Body of pancreas (tissue), 4 donors: ENCODE measurements around the gene HECW1. TPM values are rescaled to one million over a fixed set of nuclear protein-coding genes. Genes with fewer than 3 reads are reported as not detected.
"Not testable (repeated sequence)": the region's sequence is repeated elsewhere in the genome, so short reads cannot be mapped to it uniquely, and the experiment has no call there.

Experiments used
- ATAC-seq: fragments of 150-250 bp; one replicate; pipeline ENCODE4 v1.9.1; 2016
- DNase-seq, 4 donors: peaks; one replicate each; pipeline ENCODE4 v3.0.0-alpha.2; 2019
- H3K27ac ChIP-seq, 4 donors: fragments of 200-600 bp; sonication (generic); 1 replicate in 3 of 4; 2 replicates in 1 of 4; pipeline versions ENCODE4 v1.5.1 to v1.6.1; 2016 to 2019; ENCODE audit warnings: mild to moderate bottlenecking in 1 of 4, mixed read lengths in 1 of 4, moderate library complexity in 1 of 4
- H3K27me3 ChIP-seq, 2 donors: fragments of 200-600 bp; sonication (generic); one replicate each; pipeline ENCODE4 v1.6.0; 2016; ENCODE audit warnings: mild to moderate bottlenecking in 1 of 2
- H3K36me3 ChIP-seq, 2 donors: fragments of 200-600 bp; sonication (generic); replicated peaks in 1 of 2; 2 replicates each; pipeline ENCODE4 v1.5.1; 2016; ENCODE audit warnings: low read depth in 2 of 2; ENCODE audit not compliant: insufficient read depth in 1 of 2
- H3K4me1 ChIP-seq: fragments of 200-600 bp; sonication (generic); one replicate; pipeline ENCODE4 v1.6.0; 2016
- H3K4me3 ChIP-seq, 2 donors: fragments of 200-600 bp; sonication (generic); 1 replicate in 1 of 2; 2 replicates in 1 of 2; pipeline ENCODE4 v1.5.1; 2016 to 2019
- H3K9me3 ChIP-seq, 3 donors: fragments of 200-600 bp; sonication (generic); 1 replicate in 2 of 3; 2 replicates in 1 of 3; pipeline ENCODE4 v1.5.1; 2016
- POLR2A ChIP-seq, 3 donors: fragments of 450-650 bp; IDR thresholded peaks; one replicate each; pipeline ENCODE4 v1.6.1; 2016; ENCODE audit warnings: antibody characterized with exemption in 3 of 3, mild to moderate bottlenecking in 2 of 3
- WGBS, 2 donors: methylation state at CpG; one replicate each; pipeline ENCODE4 v1.1.5; 2017; 5-methylcytosine and 5-hydroxymethylcytosine counted together
- intact Hi-C: fragments of 100-400 bp; cut with DNase I; formaldehyde crosslinking; loops from one replicate; pipeline ENCODE4 v1.15.1; 2023
- total RNA-seq, 2 donors: library from RNA; depleted of rRNA; stranded (reverse); fragments of >200 nt; gene quantifications; one replicate each; pipeline ENCODE4 v1.1.0, GENCODE V29; 2016
- TF ChIP-seq, protein P1 (sequence below), 7 experiments: fragments of 450-650 bp in 4 of 7; fragments of 200-600 bp in 3 of 7; sonication (generic) in 3 of 7; IDR thresholded peaks; one replicate each; pipeline ENCODE4 v1.5.1; 2016 to 2019; ENCODE audit warnings: antibody characterized with exemption in 7 of 7

The HECW1 gene
- total RNA-seq, 2 donors from 2014 or later: under 0.01 TPM; not detected in 1

DNA sequence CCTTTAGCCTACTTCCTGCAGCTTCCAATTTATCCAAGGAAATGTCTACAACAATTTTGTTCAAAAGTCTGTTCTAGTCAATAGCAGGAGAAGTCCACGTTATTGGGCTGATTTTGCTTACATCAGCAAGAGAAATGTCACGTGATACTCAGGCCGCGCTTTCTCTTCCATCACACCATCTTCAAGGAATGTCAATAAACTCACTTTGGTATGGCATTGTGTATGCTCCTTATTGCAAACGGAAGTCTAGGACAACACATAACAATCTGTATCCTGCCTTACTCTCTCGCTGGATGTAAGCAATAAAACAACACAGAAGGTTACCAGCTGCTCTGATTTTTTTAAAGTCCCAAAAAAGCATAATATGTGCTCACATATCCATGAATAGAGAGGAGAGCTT lies 453.3 kb downstream of the HECW1 start:
- H3K9me3 ChIP-seq: no peaks in the 10 kb centered on the region
- no peak for DNase-seq
- intact Hi-C loops: no loop called here
- H3K36me3 ChIP-seq: no peaks in the 10 kb centered on the region
- ATAC-seq: no peak
- no peak overlapping the region for H3K4me3 ChIP-seq
- TF ChIP-seq POLR2A (IDR thresholded peaks at IDR 0.05): no peak
- TF ChIP-seq, protein P1, sequence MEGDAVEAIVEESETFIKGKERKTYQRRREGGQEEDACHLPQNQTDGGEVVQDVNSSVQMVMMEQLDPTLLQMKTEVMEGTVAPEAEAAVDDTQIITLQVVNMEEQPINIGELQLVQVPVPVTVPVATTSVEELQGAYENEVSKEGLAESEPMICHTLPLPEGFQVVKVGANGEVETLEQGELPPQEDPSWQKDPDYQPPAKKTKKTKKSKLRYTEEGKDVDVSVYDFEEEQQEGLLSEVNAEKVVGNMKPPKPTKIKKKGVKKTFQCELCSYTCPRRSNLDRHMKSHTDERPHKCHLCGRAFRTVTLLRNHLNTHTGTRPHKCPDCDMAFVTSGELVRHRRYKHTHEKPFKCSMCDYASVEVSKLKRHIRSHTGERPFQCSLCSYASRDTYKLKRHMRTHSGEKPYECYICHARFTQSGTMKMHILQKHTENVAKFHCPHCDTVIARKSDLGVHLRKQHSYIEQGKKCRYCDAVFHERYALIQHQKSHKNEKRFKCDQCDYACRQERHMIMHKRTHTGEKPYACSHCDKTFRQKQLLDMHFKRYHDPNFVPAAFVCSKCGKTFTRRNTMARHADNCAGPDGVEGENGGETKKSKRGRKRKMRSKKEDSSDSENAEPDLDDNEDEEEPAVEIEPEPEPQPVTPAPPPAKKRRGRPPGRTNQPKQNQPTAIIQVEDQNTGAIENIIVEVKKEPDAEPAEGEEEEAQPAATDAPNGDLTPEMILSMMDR (IDR thresholded peaks at IDR 0.05): no peak
- H3K4me1 ChIP-seq: peaks cover 4% of the 10 kb centered on the region
- no peak overlapping the region for H3K27ac ChIP-seq
- H3K27me3 ChIP-seq: no peaks in the 10 kb centered on the region
- 65 to 69% methylated on average over 6 of the region's 6 CpGs for whole genome bisulfite sequencing, 2 donors

DNA sequence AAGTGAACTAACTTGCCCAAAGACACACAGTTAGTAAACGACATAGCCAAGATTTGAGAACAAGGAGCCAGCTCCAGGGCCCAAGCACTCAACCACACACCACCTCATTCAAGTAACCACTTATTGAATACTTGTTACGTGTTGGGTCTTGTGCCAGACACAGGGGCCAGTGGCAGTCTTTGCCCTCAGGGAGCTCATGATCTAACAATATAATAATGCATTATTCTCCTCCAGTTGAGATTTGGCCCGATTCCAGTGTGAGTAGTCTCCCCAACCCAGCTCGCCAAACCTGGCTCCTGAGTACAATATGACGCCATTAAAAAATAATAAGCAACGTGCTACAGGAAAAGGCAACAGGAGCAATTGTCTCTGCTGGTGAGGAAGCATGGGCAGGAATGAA lies 456.1 kb downstream of the HECW1 start:
- Histone ChIP-seq H3K4me1 (peaks cover 4% of the 10 kb centered on the region), H3K4me3 (no peak overlapping the region), H3K27ac (no peak overlapping the region), H3K27me3 (no peaks in the 10 kb centered on the region), H3K9me3 (no peaks in the 10 kb centered on the region), H3K36me3 (no peaks in the 10 kb centered on the region)
- no peak for TF ChIP-seq POLR2A (IDR thresholded peaks at IDR 0.05)
- TF ChIP-seq, protein P1 (IDR thresholded peaks at IDR 0.05): no peak
- DNase-seq (no peak), ATAC-seq (no peak)
- intact Hi-C loops: no loop called here
- WGBS, 2 donors: 64 to 70% methylated on average over 6 of the region's 6 CpGs

DNA sequence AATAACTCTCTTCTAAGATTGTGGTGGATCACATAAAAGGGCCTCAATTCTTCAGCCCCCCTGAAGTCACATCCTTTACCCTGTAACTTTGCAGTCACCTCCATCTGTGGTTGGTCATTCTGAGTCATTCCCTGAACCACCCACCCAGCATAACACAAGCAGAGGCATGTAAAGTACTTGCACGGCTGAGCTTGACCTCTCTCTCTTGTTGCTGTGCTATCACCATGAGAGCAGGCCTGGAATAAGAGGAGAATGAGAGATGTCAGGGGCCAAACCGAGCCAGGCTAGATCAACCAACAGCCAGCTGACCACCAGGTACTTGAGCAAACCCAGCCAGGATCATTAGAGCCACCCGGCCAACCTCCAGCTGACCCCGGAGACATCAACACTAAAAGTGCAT lies 457.0 kb downstream of the HECW1 start:
- no peaks in the 10 kb centered on the region for H3K27me3 ChIP-seq
- H3K4me1 ChIP-seq: peaks cover 4% of the 10 kb centered on the region
- DNase-seq (no peak), ATAC-seq (no peak)
- TF ChIP-seq, protein P1 (IDR thresholded peaks at IDR 0.05): no peak
- no peak for TF ChIP-seq POLR2A (IDR thresholded peaks at IDR 0.05)
- WGBS, 2 donors: 78 to 83% methylated on average over 4 of the region's 4 CpGs
- no peak overlapping the region for H3K4me3 ChIP-seq
- H3K27ac ChIP-seq: no peak overlapping the region
- intact Hi-C loops: no loop called here
- H3K36me3 ChIP-seq: no peaks in the 10 kb centered on the region
- no peaks in the 10 kb centered on the region for H3K9me3 ChIP-seq

DNA sequence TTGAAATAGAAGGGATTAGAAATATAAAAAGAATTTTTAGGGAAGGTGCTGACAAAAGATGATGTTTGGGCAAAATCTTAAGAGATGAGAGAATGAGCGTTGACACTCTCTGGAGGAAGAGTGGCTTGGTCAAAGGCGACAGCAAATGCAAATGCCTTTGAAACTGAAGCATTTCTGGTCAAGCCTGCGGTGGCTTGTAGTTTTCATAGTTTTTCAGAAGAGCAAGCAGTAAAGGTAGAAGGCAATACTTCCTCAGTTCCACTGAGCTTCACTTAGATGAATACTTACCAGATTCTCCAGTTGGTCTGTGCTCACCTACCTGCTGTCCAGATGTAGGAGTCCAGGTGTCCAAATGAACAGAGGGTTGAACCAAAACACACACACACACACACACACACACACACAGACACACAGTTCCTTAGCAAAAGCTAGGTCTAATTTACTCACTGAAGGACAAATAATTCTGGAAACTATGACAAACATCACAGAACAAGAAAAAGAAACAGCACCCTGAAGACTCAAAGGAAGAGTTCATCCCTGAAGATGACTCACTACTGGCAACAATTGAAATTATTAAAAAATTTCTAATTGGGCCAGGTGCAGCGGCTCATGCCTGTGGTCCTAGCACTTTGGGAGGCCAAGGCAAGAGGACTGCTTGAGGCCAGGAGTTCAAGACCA lies 458.4 kb downstream of the HECW1 start:
- Histone ChIP-seq H3K4me3 (no peak overlapping the region), H3K27me3 (no peaks in the 10 kb centered on the region), H3K27ac (no peak overlapping the region), H3K9me3 (no peaks in the 10 kb centered on the region), H3K4me1 (peaks cover 4% of the 10 kb centered on the region), H3K36me3 (no peaks in the 10 kb centered on the region)
- TF ChIP-seq POLR2A (IDR thresholded peaks at IDR 0.05): no peak
- TF ChIP-seq, protein P1 (IDR thresholded peaks at IDR 0.05): no peak
- ATAC-seq (no peak), DNase-seq (no peak)
- intact Hi-C loops: loop anchor here (10.0 kb wide), 1 partner anchor 274 kb away; no protein-coding TSS in a partner anchor
- WGBS, 2 donors: 84 to 87% methylated on average over 4 of the region's 4 CpGs

DNA sequence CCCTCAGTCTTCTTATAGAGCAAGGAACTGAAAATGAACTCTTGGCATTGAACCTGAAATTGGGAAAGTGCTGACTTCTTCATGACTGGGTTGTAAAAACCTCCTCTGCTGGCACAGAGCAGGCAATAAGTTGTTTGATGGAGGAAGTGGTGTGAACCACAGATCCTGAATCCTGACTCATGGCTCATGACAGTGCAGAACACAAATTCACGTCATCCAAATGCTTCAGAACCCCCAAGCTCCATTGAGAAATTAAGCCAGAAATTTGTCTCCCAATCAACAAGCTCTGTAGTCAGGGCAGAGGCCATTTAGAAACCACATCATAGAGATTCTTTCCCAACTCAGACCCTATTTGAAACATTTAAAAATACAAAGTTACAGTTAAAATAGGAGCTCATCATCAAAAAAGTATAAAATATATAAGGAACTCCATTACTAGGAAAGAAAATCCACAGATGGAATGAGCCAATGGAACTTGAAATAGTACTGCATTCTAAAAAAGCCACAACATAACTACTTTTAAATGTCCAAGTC lies 460.1 kb downstream of the HECW1 start:
- WGBS, 2 donors: 43 to 50% methylated on average over 1 of the region's 1 CpG
- TF ChIP-seq POLR2A (IDR thresholded peaks at IDR 0.05): no peak
- TF ChIP-seq, protein P1 (IDR thresholded peaks at IDR 0.05): no peak
- Histone ChIP-seq H3K36me3 (no peaks in the 10 kb centered on the region), H3K4me1 (peaks cover 2% of the 10 kb centered on the region), H3K9me3 (no peaks in the 10 kb centered on the region), H3K27ac (no peak overlapping the region), H3K4me3 (no peak overlapping the region), H3K27me3 (no peaks in the 10 kb centered on the region)
- intact Hi-C loops: loop anchor here (10.0 kb wide), 1 partner anchor 272 kb away; no protein-coding TSS in a partner anchor
- ATAC-seq (peak; percentile 67), DNase-seq (peak in 2 of 4 donors; percentile 14 to 74)

DNA sequence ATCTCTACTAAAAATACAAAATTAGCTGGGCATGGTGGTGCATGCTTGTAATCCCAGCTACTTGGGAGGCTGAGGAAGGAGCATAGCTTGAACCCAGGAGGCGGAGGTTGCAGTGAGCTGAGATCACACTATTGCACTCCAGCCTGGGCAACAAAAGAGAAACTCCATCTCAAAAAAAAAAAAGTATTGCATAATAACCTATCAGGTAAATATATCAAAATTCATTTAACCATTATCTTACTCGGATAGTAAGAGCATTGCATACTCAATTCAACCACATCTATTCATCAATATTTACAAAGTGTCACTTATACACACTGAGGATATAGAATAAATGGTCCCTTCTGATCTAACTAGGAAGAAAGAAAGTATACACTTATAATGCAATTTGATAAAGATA lies 461.4 kb downstream of the HECW1 start:
- not testable (repeated sequence) for DNase-seq, H3K27ac ChIP-seq, H3K27me3 ChIP-seq, H3K36me3 ChIP-seq, H3K9me3 ChIP-seq, ATAC-seq, H3K4me1 ChIP-seq, H3K4me3 ChIP-seq
- WGBS, 2 donors: 71 to 85% methylated on average over 2 of the region's 2 CpGs
- intact Hi-C loops: loop anchor here (10.0 kb wide), 1 partner anchor 271 kb away; no protein-coding TSS in a partner anchor
